ENCODE measurements around the gene SLC6A18. TPM values are rescaled to one million over a fixed set of nuclear protein-coding genes. Genes with fewer than 3 reads are reported as not detected.

The SLC6A18 gene
- total and polyA plus RNA-seq, 9 of the 15 experiments (the other 6 are each of a cell fraction or from before 2014, with no cell fraction given), result not detected

DNA sequence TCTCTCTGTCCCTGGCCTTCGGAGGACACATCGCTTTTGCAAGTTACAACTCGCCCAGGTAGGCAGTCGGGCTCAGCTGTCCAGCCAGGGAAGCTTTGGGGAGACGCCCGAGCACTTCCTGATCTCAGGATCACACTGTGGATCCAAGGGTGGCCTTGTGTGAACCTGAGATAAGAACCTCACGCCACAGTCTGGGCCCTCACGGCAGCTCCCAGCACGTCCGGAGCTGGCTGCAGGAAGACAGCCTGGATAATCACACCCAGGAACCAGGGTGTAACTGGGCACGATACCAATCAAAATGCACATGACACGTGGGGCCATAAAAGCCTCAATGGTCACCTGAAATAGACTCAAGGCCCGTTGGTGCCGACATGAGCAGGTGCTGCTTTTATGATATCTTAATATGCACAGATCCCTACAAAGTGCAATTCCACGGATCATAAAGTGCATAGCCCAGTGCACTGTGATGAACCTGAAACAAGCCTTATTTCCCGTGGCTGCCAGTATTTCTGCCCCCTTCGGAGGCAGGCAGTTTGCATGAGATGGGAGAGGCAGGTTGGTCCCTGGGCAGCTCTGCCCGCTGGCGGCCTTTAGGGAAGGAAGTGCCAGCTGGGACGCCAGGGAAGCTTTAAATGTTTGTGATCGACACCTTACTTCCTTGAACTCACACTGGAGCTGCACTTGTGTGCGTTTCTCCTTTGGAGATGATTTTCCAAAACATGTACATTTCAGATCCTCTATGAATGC, 14.5 kb downstream of the SLC6A18 start (continued):
- TF ChIP-seq, protein P1, sequence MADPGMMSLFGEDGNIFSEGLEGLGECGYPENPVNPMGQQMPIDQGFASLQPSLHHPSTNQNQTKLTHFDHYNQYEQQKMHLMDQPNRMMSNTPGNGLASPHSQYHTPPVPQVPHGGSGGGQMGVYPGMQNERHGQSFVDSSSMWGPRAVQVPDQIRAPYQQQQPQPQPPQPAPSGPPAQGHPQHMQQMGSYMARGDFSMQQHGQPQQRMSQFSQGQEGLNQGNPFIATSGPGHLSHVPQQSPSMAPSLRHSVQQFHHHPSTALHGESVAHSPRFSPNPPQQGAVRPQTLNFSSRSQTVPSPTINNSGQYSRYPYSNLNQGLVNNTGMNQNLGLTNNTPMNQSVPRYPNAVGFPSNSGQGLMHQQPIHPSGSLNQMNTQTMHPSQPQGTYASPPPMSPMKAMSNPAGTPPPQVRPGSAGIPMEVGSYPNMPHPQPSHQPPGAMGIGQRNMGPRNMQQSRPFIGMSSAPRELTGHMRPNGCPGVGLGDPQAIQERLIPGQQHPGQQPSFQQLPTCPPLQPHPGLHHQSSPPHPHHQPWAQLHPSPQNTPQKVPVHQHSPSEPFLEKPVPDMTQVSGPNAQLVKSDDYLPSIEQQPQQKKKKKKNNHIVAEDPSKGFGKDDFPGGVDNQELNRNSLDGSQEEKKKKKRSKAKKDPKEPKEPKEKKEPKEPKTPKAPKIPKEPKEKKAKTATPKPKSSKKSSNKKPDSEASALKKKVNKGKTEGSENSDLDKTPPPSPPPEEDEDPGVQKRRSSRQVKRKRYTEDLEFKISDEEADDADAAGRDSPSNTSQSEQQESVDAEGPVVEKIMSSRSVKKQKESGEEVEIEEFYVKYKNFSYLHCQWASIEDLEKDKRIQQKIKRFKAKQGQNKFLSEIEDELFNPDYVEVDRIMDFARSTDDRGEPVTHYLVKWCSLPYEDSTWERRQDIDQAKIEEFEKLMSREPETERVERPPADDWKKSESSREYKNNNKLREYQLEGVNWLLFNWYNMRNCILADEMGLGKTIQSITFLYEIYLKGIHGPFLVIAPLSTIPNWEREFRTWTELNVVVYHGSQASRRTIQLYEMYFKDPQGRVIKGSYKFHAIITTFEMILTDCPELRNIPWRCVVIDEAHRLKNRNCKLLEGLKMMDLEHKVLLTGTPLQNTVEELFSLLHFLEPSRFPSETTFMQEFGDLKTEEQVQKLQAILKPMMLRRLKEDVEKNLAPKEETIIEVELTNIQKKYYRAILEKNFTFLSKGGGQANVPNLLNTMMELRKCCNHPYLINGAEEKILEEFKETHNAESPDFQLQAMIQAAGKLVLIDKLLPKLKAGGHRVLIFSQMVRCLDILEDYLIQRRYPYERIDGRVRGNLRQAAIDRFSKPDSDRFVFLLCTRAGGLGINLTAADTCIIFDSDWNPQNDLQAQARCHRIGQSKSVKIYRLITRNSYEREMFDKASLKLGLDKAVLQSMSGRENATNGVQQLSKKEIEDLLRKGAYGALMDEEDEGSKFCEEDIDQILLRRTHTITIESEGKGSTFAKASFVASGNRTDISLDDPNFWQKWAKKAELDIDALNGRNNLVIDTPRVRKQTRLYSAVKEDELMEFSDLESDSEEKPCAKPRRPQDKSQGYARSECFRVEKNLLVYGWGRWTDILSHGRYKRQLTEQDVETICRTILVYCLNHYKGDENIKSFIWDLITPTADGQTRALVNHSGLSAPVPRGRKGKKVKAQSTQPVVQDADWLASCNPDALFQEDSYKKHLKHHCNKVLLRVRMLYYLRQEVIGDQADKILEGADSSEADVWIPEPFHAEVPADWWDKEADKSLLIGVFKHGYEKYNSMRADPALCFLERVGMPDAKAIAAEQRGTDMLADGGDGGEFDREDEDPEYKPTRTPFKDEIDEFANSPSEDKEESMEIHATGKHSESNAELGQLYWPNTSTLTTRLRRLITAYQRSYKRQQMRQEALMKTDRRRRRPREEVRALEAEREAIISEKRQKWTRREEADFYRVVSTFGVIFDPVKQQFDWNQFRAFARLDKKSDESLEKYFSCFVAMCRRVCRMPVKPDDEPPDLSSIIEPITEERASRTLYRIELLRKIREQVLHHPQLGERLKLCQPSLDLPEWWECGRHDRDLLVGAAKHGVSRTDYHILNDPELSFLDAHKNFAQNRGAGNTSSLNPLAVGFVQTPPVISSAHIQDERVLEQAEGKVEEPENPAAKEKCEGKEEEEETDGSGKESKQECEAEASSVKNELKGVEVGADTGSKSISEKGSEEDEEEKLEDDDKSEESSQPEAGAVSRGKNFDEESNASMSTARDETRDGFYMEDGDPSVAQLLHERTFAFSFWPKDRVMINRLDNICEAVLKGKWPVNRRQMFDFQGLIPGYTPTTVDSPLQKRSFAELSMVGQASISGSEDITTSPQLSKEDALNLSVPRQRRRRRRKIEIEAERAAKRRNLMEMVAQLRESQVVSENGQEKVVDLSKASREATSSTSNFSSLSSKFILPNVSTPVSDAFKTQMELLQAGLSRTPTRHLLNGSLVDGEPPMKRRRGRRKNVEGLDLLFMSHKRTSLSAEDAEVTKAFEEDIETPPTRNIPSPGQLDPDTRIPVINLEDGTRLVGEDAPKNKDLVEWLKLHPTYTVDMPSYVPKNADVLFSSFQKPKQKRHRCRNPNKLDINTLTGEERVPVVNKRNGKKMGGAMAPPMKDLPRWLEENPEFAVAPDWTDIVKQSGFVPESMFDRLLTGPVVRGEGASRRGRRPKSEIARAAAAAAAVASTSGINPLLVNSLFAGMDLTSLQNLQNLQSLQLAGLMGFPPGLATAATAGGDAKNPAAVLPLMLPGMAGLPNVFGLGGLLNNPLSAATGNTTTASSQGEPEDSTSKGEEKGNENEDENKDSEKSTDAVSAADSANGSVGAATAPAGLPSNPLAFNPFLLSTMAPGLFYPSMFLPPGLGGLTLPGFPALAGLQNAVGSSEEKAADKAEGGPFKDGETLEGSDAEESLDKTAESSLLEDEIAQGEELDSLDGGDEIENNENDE (IDR thresholded peaks at IDR 0.05; ENCODE audit: low read depth, low read length), result no peak
- TF ChIP-seq IFI16 (CRISPR knock-in tag; IDR thresholded peaks at IDR 0.05) (no peak), ZNF75A (CRISPR knock-in tag; IDR thresholded peaks at IDR 0.05) (no peak), CBFA2T2 (conservative IDR thresholded peaks at IDR 0.05) (peak; percentile 37; the same call in 1 of the 2 replicates), ZNF589 (CRISPR knock-in tag; IDR thresholded peaks at IDR 0.05; ENCODE audit: low read depth) (0 out of 2 replicates have a peak, but pooled peaks have one; percentile 37), TCFL5 (CRISPR knock-in tag; conservative IDR thresholded peaks at IDR 0.05) (no peak), HDAC1 (IDR thresholded peaks at IDR 0.05) (no peak), ZNF764 (CRISPR knock-in tag; IDR thresholded peaks at IDR 0.05; ENCODE audit: low read depth) (no peak), FOXP1 (CRISPR knock-in tag; IDR thresholded peaks at IDR 0.05) (no peak), PTRF (tag; IDR thresholded peaks at IDR 0.05) (no peak), DPF2 (IDR thresholded peaks at IDR 0.05) (no peak), ZNF644 (tag; IDR thresholded peaks at IDR 0.05; ENCODE audit: low read depth) (no peak), CCAR2 (IDR thresholded peaks at IDR 0.05; ENCODE audit: low read depth, low read length) (no peak), MAZ (CRISPR knock-in tag; conservative IDR thresholded peaks at IDR 0.05 in 1 of 2, IDR thresholded peaks at IDR 0.05 in 1 of 2) (no peak), STAT5B (CRISPR knock-in tag; IDR thresholded peaks at IDR 0.05) (no peak), ETV5 (CRISPR knock-in tag; IDR thresholded peaks at IDR 0.05; ENCODE audit: low read depth) (no peak)
- TF ChIP-seq, protein P2, sequence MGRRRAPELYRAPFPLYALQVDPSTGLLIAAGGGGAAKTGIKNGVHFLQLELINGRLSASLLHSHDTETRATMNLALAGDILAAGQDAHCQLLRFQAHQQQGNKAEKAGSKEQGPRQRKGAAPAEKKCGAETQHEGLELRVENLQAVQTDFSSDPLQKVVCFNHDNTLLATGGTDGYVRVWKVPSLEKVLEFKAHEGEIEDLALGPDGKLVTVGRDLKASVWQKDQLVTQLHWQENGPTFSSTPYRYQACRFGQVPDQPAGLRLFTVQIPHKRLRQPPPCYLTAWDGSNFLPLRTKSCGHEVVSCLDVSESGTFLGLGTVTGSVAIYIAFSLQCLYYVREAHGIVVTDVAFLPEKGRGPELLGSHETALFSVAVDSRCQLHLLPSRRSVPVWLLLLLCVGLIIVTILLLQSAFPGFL (CRISPR knock-in tag; IDR thresholded peaks at IDR 0.05), result no peak

Data from K562 (cell line).